ENCODE data around the gene TTC6.

The TTC6 gene

DNA sequence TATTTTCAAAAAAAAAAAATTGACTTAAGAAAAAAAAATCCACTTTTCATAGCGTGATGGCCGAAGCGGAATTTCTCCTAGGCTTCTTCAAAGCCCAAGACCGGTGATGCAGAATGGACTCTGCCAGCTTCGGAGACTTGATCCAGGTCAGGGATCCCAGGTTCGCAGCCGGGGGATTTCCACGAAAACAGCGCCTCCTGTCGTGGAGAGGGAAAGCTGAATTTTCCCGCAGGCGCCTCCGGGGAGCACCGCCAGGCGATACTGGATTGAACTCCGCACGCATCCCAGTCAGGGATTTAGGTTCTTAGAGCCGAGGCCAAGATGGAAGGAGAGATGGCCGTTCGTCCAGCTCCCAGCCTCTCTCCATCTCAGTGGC is 2.1 kb downstream of the TTC6 start:
- DNase-seq (ENCODE audit: low spot score), result peak; percentile 69

DNA sequence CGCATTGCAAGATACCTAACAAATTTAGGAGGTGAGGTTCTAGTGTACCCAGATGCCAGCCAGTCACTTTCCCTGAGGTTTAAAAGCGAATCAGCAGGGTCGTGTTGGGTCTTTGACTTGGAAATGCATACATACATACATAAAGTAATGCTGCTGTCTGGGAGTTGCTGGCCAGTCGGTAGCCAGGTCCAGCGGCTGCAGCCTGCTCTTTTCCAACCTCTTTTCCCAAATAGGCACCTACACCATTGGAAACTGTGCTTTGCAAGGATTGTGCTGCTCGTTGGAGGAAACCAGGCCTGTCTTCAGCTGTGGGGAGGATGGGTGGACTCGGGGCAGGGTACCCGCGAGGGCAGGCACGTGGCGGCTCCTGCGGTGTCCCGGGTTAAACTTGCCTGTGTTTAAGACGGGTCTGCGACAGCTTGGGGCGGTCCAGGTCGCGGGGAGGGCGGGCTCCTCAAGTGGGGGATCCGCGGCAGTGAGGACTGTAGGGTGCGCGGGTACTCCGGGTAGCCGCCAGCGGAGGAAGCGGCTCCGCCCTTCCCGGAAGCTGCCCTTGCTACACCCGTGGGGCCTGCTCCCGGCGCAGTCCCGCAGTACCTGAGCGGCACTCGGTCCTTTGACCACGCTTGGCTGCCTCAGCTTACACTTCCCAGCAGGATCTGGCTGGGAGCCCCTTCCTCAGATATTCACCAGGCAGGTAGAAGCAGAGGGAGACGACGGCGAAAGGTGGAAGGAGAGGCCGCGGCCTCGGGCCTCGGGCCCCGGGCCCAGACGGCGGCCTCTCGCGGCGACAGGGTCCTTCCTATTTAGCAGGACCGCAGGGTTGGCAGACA is 2.7 kb downstream of the TTC6 start:
- DNase-seq (ENCODE audit: low spot score), result no peak

DNA sequence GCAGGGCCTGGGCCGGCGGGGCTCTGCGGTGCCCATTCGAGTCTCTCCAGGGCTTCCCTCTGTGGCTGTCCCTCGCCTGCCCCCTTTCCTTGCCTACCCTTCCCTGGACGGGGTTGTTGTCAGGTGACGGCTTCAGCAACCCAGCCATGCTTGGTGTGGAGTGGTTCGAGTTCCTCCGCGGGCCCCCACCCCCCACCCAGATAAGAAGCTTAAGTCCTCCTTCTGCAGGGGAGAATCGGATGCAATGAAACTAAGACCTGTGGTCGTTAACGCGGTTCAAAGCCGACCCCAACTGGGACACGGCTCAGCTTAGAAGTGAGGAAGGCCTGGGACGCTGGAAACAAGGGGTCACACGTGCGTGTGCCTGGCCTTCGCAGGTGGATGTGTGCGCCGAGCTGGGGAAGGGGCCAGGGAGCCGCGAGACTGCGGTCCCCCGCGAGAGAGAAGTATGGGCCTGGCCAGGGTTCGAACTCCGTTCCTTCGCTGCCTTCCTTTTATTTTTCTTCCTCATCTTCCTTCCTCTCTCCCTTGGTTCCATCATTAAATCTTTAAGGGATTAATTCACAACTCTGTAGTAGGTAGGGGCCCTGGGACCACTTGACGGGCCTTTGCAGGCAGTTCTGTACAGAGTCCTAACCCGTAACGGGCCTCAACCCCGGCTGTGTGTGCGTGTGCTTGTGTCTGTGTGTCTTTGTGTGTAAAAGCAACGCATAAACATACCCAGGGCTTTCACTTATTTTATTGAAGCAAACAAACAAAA is 3.5 kb downstream of the TTC6 start:
- no peak for DNase-seq (ENCODE audit: low spot score)

DNA sequence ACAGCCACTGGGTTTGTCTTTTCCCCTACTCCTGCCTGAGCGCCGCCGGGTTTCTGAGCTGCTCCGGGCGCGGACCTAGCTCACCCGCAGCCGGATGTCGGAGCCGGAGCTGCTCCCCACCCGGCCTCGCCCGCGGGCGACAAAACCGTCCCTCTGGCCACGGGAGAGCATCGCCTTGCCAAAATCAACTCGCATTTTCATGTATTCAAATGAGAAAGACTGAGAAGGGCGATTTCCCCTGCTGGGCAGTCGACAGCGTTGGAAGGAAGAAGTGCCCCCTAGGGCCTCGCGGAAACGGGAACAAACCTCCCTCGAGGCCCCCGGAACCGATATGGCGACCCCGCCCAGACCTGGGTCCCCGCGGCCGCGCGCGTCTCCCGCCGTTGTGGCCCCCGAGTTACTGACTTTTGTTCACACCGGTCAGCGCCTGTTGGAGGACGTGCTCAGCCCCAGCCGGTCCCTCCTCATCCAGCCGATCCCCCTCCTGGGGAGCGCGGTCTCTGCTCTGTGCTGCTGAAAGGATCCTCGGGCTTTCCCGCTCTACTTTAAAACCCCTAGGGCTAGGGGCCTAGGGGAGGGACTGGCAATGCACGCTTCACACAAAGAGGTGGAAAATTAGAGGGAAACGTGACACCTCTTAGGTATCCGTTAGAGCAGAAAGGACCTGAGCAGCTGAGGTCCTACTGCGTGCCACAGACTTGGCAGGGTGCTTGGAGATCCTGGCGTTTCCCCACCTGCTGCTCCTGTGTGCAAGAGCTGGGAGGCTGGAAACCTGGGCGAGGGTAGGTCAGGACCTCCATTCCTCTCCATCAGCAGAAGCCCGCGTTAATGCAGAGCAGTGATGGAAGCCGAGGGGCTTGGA is 4.3 kb downstream of the TTC6 start:
- DNase-seq (ENCODE audit: low spot score), result no peak

DNA sequence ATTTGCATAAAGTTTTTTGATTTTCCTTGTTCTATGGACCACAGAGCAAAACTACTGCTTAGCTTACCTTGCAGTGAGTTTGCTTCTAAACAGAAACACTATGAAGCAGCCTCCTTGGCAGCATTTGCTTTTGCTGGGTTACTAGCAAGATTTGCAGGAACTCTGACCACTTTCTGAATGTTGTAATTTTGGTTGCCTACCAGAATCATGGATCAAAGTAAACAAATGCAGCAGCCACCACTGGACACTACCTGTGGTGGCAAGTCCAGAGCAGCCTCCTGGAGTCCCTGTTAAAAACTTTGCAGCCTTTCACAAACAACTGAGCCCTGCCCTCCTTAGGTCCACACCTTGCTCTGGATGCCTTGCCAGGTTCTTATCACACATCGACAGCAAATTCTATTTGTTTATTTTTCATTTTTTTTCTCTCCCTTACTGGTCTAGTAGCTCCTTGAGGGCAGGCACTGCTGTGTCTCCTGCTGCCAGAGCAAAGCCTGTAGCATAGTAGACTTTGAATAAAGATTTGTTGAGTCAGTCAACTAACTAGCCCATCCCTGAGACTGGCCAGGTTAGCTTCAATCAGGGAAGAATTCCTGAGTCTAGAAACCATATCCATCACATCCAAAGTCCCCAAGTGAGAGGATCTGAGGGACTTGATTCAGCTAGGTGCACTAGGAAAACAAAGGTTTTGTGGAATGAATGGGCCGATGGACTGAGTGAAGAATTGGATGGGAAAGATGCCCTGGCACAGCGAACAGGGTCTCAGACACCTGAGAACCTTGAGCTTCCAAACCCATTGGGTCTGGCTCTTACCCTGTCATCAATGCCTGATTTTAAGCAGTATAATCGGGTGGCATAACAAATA is 5.7 kb downstream of the TTC6 start:
- DNase-seq (ENCODE audit: low spot score), result no peak

DNA sequence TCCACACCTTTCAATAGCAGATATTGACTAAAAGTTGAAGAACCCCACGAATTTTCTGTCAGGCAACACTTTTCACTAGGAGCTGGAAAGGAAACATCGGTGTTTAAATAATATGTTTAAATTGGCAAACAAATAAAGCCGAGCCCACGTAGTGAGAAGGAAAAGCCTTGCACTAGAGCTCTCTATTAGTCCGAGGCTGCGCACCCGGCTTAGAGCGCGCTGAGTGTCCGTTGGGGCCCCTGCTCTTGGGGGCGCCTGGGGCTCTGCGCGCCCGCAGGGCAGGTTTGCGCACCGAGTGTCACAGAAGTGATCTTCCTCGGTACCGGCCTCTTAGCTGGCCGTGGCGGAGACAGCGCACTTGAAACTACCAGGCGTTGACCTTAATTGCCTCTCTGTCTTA is 6.4 kb downstream of the TTC6 start:
- DNase-seq (ENCODE audit: low spot score), result no peak

DNA sequence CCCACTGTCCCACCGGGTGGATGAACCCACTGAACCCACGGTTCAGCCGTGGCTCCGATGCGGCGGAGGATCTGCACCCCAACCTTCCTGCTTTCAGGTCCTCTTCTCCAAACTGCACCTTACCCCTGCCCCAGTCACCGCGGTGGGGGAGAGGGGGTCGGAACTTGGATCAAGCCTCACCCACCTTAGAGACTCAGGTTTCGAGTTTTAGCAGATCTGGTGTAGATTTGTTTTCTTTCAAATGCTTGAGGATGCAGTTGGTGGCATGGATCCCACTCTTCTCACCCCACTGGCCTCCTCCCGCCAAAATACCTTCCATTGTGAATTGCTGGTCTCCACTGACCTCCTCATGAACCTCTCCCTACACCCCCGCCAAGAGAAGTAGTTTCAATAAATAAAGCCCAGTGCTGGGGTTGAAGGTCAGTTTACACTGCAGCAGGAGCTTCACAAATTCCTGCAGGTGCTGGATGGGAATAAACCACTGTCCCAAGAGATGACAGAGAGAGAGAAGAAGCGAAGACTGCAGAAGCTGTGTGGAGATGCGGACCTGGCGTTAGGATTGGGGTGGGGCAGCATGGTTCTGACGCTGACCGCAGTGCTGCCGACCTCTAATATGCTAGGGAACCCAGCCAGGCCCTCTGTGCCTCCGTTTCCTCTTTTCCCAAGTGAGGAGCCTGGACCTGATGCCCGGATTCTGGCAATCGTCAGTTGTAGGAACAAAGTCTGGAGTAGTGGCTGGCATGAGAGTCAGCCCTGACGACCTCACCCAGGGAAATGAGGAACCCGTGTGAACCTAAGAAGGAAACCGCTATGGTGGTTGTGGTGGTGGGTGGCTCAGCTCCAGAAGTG is 7.4 kb downstream of the TTC6 start:
- no peak for DNase-seq (ENCODE audit: low spot score)

- no peak for DNase-seq (ENCODE audit: low spot score)
Observed at GRCh38 chr14:37603688-37604251, 8.3 kb downstream of the TTC6 start.

- no peak for DNase-seq (ENCODE audit: low spot score)
Observed at GRCh38 chr14:37606678-37607077, 11.2 kb downstream of the TTC6 start.

- no peak for DNase-seq (ENCODE audit: low spot score)
Observed at GRCh38 chr14:37608649-37609048, 13.2 kb downstream of the TTC6 start.

GRCh38 chr14:37610945-37611523 is 15.6 kb downstream of the TTC6 start:
- no peak for DNase-seq (ENCODE audit: low spot score)

- no peak for DNase-seq (ENCODE audit: low spot score)
Observed at GRCh38 chr14:37615582-37616289, 20.3 kb downstream of the TTC6 start.

DNA sequence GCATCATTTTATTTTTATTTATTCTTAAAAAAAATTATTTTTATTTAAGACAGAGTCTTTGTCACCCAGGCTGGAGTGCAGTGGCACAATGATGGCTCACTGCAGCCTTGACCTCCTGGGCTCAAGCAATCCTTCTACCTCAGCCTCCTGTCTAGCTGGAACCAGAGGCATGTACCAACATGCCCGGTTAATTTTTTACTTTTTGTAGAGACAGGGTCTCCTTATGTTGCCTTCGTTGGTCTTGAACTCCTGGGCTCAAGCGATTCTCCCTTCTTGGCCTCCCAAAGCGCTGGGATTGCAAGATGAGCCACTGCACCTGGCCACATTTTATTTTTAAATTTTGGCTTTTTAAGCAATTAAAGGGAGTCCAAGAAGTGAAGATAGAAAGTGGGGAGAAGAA is 21.4 kb downstream of the TTC6 start:
- no peak for DNase-seq (ENCODE audit: low spot score)

GRCh38 chr14:37617864-37618365 is 22.5 kb downstream of the TTC6 start:
- DNase-seq (ENCODE audit: low spot score), result no peak

DNA sequence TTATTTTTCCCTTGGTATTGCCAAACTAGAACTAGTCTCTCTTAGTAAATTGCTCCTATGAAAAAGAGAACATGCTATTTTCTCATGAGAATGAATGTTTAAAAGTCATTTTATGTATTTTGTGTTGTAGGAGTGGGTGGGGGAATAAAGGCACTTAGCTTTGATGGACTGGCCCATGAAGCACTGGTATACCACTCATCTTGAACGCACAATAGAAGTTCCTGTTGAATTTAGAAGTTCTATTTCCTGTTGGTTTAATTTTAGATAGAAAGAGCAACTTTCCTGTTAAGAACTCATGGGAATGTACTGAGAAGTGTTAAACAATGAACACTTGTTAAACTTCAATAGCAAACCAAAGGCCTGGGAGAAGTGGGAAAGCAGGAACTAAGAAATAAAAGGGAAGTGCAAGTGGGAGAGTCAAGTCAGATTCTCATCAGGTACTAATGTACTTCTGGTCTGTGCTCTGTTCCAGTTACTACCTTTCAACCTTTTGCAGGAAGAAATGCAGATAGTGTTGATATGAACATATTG is 23.1 kb downstream of the TTC6 start:
- DNase-seq (ENCODE audit: low spot score), result no peak

GRCh38 chr14:37620856-37621255 is 25.4 kb downstream of the TTC6 start:
- no peak for DNase-seq (ENCODE audit: low spot score)

DNA sequence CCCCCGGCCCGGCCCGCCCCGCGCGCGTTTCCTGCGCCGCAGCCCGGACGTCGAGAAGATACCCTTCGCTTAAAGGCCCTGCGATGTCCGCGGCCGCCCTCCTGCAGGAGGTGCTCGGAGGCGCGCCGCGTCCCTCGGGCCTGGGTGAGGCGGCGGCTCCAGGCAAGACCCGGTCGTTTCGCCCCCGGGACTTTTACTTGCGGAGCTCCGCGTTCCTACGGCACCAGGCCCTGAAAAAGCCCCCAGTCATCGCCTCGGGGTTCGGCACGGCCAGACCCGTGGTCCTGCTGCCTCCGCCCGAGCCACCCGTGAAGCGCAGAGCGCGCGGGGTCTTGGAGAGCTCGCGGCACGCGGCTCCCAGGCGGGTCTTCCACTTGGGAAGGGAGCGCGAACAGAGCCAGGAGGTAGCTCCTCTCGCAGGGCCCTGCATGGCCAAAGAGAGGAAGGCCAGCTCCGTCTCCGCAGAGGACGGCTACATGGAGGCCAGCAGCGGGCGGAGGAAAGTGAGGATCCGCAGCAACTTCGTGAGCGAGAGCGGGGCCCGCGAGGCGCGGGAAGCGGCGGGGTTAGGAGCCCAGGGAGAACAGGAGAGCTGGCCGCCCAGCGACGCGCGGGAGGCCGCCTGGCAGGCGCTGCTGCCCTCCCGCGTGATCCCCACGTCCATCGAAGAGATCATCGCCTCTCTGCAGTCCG is 26.9 kb downstream of the TTC6 start:
- DNase-seq (ENCODE audit: low spot score), result no peak

GRCh38 chr14:37623426-37623951 is 28.1 kb downstream of the TTC6 start:
- DNase-seq (ENCODE audit: low spot score), result peak; percentile 68
